ENCODE data around the gene SMTNL1. TPM values are rescaled to one million over a fixed set of nuclear protein-coding genes. Genes with fewer than 3 reads are reported as not detected.

The SMTNL1 gene
- total RNA-seq, 6 experiments from 2014 or later = not detected

GRCh38 chr11:57497303-57498247 lies 39.8 kb upstream of the SMTNL1 start:
- Histone ChIP-seq H3K36me3 (peaks cover 0 to 27% (median 10%) of the 10 kb centered on the region in 4 donors), H3K9me3 (no peaks in the 10 kb centered on the region), H3K27me3 (no peaks in the 10 kb centered on the region), H3K27ac (peak overlapping the region; percentile 34 to 95 (median 86)), H3K4me3 (peak overlapping the region in 2 of 3 donors; percentile 13 to 18), H3K4me1 (peaks cover 0 to 88% (median 46%) of the 10 kb centered on the region in 4 donors)
- DNase-seq (peak; percentile 55 to 81 (median 74)), ATAC-seq (peak; percentile 34 to 59 (median 37))
- TF ChIP-seq POLR2A (IDR thresholded peaks at IDR 0.05) (no peak), CTCF (IDR thresholded peaks at IDR 0.05) (no peak)
- WGBS (ENCODE audit: insufficient coverage, low coverage, low lambda C conversion rate, missing lambda C conversion rate) = 50% methylated on average over 12 of the region's 15 CpGs
- intact Hi-C loops (cut with DNase I) = no loop called here

- WGBS (ENCODE audit: insufficient coverage, low coverage, low lambda C conversion rate, missing lambda C conversion rate) = 45% methylated on average over 4 of the region's 6 CpGs
- Histone ChIP-seq H3K27ac (peak overlapping the region in 2 of 3 donors; percentile 86 to 95), H3K36me3 (peaks cover 0 to 24% (median 10%) of the 10 kb centered on the region in 4 donors), H3K27me3 (no peaks in the 10 kb centered on the region), H3K4me3 (peak overlapping the region in 2 of 3 donors; percentile 33), H3K4me1 (peaks cover 0 to 95% (median 50%) of the 10 kb centered on the region in 4 donors), H3K9me3 (no peaks in the 10 kb centered on the region)
- DNase-seq (peak in 2 of 3 donors; percentile 83 to 90), ATAC-seq (peak; percentile 11 to 46 (median 32))
- intact Hi-C loops (cut with DNase I) = no loop called here
- TF ChIP-seq CTCF (IDR thresholded peaks at IDR 0.05) = no peak
- TF ChIP-seq POLR2A (IDR thresholded peaks at IDR 0.05) = peak; percentile 27
These were observed 38.9 kb upstream of the SMTNL1 start for GRCh38 chr11:57498540-57498939.

GRCh38 chr11:57499413-57499982 lies 37.9 kb upstream of the SMTNL1 start:
- no peaks in the 10 kb centered on the region for H3K27me3 ChIP-seq
- H3K36me3 ChIP-seq = peaks cover 0 to 15% (median 8%) of the 10 kb centered on the region in 4 donors
- H3K4me3 ChIP-seq = peak overlapping the region in 2 of 3 donors; percentile 33
- TF ChIP-seq CTCF (IDR thresholded peaks at IDR 0.05) (no peak), POLR2A (IDR thresholded peaks at IDR 0.05) (peak; percentile 71)
- intact Hi-C loops (cut with DNase I) = no loop called here
- H3K4me1 ChIP-seq = peaks cover 0 to 94% (median 50%) of the 10 kb centered on the region in 4 donors
- no peaks in the 10 kb centered on the region for H3K9me3 ChIP-seq
- peak; percentile 98 to 100 (median 99) for DNase-seq
- 22% methylated on average over 26 of the region's 35 CpGs for WGBS (ENCODE audit: insufficient coverage, low coverage, low lambda C conversion rate, missing lambda C conversion rate)
- H3K27ac ChIP-seq = peak overlapping the region; percentile 65 to 95 (median 86)
- peak; percentile 78 to 91 (median 83) for ATAC-seq

- peak overlapping the region; percentile 65 to 95 (median 86) for H3K27ac ChIP-seq
- no peak for DNase-seq
- ATAC-seq = peak in 3 of 4 donors; percentile 12 to 42 (median 24)
These were observed 37.4 kb upstream of the SMTNL1 start for GRCh38 chr11:57499983-57500461.

More at GRCh38 chr11:57499983-57500461, 37.4 kb upstream of the SMTNL1 start:
- H3K27me3 ChIP-seq = no peaks in the 10 kb centered on the region
- H3K36me3 ChIP-seq = peaks cover 0 to 18% (median 10%) of the 10 kb centered on the region in 4 donors
- H3K4me3 ChIP-seq = peak overlapping the region in 1 of 3 donors; percentile 33
- intact Hi-C loops (cut with DNase I) = no loop called here
- TF ChIP-seq POLR2A (IDR thresholded peaks at IDR 0.05) (no peak), CTCF (IDR thresholded peaks at IDR 0.05) (no peak)
- no peaks in the 10 kb centered on the region for H3K9me3 ChIP-seq
- 33% methylated on average over 12 of the region's 12 CpGs for WGBS (ENCODE audit: insufficient coverage, low coverage, low lambda C conversion rate, missing lambda C conversion rate)
- H3K4me1 ChIP-seq = peaks cover 0 to 95% (median 48%) of the 10 kb centered on the region in 4 donors

All from right lobe of liver (tissue), 6 donors.